ENCODE measurements around the gene RBM19.

The RBM19 gene

GRCh38 chr12:113868365-113868764, 97.8 kb downstream of the RBM19 start:
- Histone ChIP-seq H3K9ac (ENCODE audit: low read length) (no peak overlapping the region), H3K27me3 (ENCODE audit: control insufficient read depth, insufficient read depth, low read length) (no peaks in the 10 kb centered on the region), H3K4me1 (ENCODE audit: control insufficient read depth, low read depth, low read length) (peaks cover 5% of the 10 kb centered on the region), H3K36me3 (ENCODE audit: control insufficient read depth, low read depth, low read length) (no peaks in the 10 kb centered on the region), H3K27ac (ENCODE audit: low read length) (no peak overlapping the region), H3K4me3 (ENCODE audit: low read length) (no peak overlapping the region), H3K9me3 (ENCODE audit: control insufficient read depth, low read depth, low read length) (no peaks in the 10 kb centered on the region)

- no peaks in the 10 kb centered on the region for H3K36me3 ChIP-seq (ENCODE audit: control insufficient read depth, low read depth, low read length)
- H3K4me3 ChIP-seq (ENCODE audit: low read length), result no peak overlapping the region
- peaks cover 15% of the 10 kb centered on the region for H3K4me1 ChIP-seq (ENCODE audit: control insufficient read depth, low read depth, low read length)
- H3K27ac ChIP-seq (ENCODE audit: low read length), result no peak overlapping the region
- no peaks in the 10 kb centered on the region for H3K9me3 ChIP-seq (ENCODE audit: control insufficient read depth, low read depth, low read length)
- no peak overlapping the region for H3K9ac ChIP-seq (ENCODE audit: low read length)
- no peaks in the 10 kb centered on the region for H3K27me3 ChIP-seq (ENCODE audit: control insufficient read depth, insufficient read depth, low read length)
Measured at GRCh38 chr12:113867258-113867657, 98.9 kb downstream of the RBM19 start.

DNA sequence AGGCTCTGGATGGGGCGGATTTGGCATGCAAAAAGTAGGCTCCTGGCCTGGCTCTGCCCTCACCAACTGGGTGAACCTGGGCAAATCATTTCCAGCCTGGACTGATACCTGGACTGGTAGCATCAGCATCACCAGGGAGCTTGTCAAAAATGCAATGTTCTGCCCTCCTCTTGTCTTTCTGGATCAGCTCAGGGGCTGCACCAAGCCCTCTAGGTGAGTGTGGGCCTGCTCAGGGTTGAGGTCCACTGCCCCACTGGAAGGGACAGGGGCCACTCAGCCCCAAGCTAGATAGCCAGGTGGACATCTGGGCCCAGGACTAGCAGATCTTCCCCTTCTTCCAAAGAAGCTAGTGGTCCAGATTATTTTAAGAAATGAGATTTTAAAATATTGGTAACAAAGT, 99.6 kb downstream of the RBM19 start:
- Histone ChIP-seq H3K27ac (ENCODE audit: low read length) (no peak overlapping the region), H3K4me3 (ENCODE audit: low read length) (no peak overlapping the region), H3K36me3 (ENCODE audit: control insufficient read depth, low read depth, low read length) (no peaks in the 10 kb centered on the region), H3K27me3 (ENCODE audit: control insufficient read depth, insufficient read depth, low read length) (no peaks in the 10 kb centered on the region), H3K9me3 (ENCODE audit: control insufficient read depth, low read depth, low read length) (no peaks in the 10 kb centered on the region), H3K4me1 (ENCODE audit: control insufficient read depth, low read depth, low read length) (peaks cover 22% of the 10 kb centered on the region), H3K9ac (ENCODE audit: low read length) (no peak overlapping the region)

GRCh38 chr12:113863455-113863845, 102.7 kb downstream of the RBM19 start:
- no peak overlapping the region for H3K9ac ChIP-seq (ENCODE audit: low read length)
- no peaks in the 10 kb centered on the region for H3K27me3 ChIP-seq (ENCODE audit: control insufficient read depth, insufficient read depth, low read length)
- no peaks in the 10 kb centered on the region for H3K9me3 ChIP-seq (ENCODE audit: control insufficient read depth, low read depth, low read length)
- H3K36me3 ChIP-seq (ENCODE audit: control insufficient read depth, low read depth, low read length), result no peaks in the 10 kb centered on the region
- H3K4me1 ChIP-seq (ENCODE audit: control insufficient read depth, low read depth, low read length), result peaks cover 44% of the 10 kb centered on the region
- no peak overlapping the region for H3K4me3 ChIP-seq (ENCODE audit: low read length)
- H3K27ac ChIP-seq (ENCODE audit: low read length), result no peak overlapping the region

- Histone ChIP-seq H3K4me3 (ENCODE audit: low read length) (peak overlapping the region; percentile 24), H3K9me3 (ENCODE audit: control insufficient read depth, low read depth, low read length) (no peaks in the 10 kb centered on the region), H3K9ac (ENCODE audit: low read length) (peak overlapping the region; percentile 34), H3K4me1 (ENCODE audit: control insufficient read depth, low read depth, low read length) (peaks cover 44% of the 10 kb centered on the region), H3K36me3 (ENCODE audit: control insufficient read depth, low read depth, low read length) (no peaks in the 10 kb centered on the region), H3K27me3 (ENCODE audit: control insufficient read depth, insufficient read depth, low read length) (no peaks in the 10 kb centered on the region), H3K27ac (ENCODE audit: low read length) (peak overlapping the region; percentile 48)
Measured at GRCh38 chr12:113862590-113863454, 103.3 kb downstream of the RBM19 start.

GRCh38 chr12:113861708-113862312, 104.3 kb downstream of the RBM19 start:
- H3K4me3 ChIP-seq (ENCODE audit: low read length), result peak overlapping the region; percentile 24
- no peaks in the 10 kb centered on the region for H3K27me3 ChIP-seq (ENCODE audit: control insufficient read depth, insufficient read depth, low read length)
- peaks cover 44% of the 10 kb centered on the region for H3K4me1 ChIP-seq (ENCODE audit: control insufficient read depth, low read depth, low read length)
- peaks cover 10% of the 10 kb centered on the region for H3K36me3 ChIP-seq (ENCODE audit: control insufficient read depth, low read depth, low read length)
- H3K9ac ChIP-seq (ENCODE audit: low read length), result peak overlapping the region; percentile 34
- peak overlapping the region; percentile 48 for H3K27ac ChIP-seq (ENCODE audit: low read length)
- H3K9me3 ChIP-seq (ENCODE audit: control insufficient read depth, low read depth, low read length), result no peaks in the 10 kb centered on the region

GRCh38 chr12:113860950-113861349, 105.2 kb downstream of the RBM19 start:
- no peaks in the 10 kb centered on the region for H3K27me3 ChIP-seq (ENCODE audit: control insufficient read depth, insufficient read depth, low read length)
- peak overlapping the region; percentile 48 for H3K27ac ChIP-seq (ENCODE audit: low read length)
- peak overlapping the region; percentile 34 for H3K9ac ChIP-seq (ENCODE audit: low read length)
- H3K4me3 ChIP-seq (ENCODE audit: low read length), result no peak overlapping the region
- H3K9me3 ChIP-seq (ENCODE audit: control insufficient read depth, low read depth, low read length), result no peaks in the 10 kb centered on the region
- H3K36me3 ChIP-seq (ENCODE audit: control insufficient read depth, low read depth, low read length), result peaks cover 12% of the 10 kb centered on the region
- H3K4me1 ChIP-seq (ENCODE audit: control insufficient read depth, low read depth, low read length), result peaks cover 44% of the 10 kb centered on the region

- H3K4me1 ChIP-seq (ENCODE audit: control insufficient read depth, low read depth, low read length), result peaks cover 44% of the 10 kb centered on the region
- H3K9ac ChIP-seq (ENCODE audit: low read length), result no peak overlapping the region
- H3K27me3 ChIP-seq (ENCODE audit: control insufficient read depth, insufficient read depth, low read length), result no peaks in the 10 kb centered on the region
- H3K27ac ChIP-seq (ENCODE audit: low read length), result peak overlapping the region; percentile 48
- H3K36me3 ChIP-seq (ENCODE audit: control insufficient read depth, low read depth, low read length), result peaks cover 12% of the 10 kb centered on the region
- no peaks in the 10 kb centered on the region for H3K9me3 ChIP-seq (ENCODE audit: control insufficient read depth, low read depth, low read length)
- H3K4me3 ChIP-seq (ENCODE audit: low read length), result no peak overlapping the region
Measured at GRCh38 chr12:113860059-113860820, 105.9 kb downstream of the RBM19 start.

DNA sequence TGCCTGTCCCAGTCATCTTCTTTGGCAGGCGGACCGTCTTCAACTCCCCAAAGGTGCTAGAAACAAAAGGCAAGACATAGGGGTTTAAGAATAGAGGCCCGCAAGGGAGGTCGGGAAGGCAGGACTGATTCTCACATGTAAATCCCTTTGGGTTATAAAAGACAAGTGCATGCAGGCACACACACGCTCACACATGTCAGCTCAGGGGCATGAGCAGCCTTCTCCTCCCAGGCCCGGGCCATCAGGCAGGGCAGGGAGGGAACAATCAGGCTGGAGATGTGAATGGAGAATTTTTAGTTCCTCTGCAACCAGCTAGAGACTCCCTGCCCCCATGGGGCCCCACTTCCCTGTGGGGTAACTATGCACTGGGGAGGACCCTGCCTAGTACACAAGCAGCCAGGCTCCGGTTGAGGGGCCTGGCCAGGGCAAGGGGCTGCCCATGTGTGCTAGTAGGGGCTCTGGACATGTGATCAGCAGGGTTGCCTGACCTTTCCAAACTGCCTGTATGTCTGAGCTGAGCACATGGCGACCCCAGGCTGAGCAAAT, 107.2 kb downstream of the RBM19 start:
- Histone ChIP-seq H3K4me3 (ENCODE audit: low read length) (no peak overlapping the region), H3K27me3 (ENCODE audit: control insufficient read depth, insufficient read depth, low read length) (no peaks in the 10 kb centered on the region), H3K9me3 (ENCODE audit: control insufficient read depth, low read depth, low read length) (no peaks in the 10 kb centered on the region), H3K9ac (ENCODE audit: low read length) (no peak overlapping the region), H3K4me1 (ENCODE audit: control insufficient read depth, low read depth, low read length) (peaks cover 44% of the 10 kb centered on the region), H3K36me3 (ENCODE audit: control insufficient read depth, low read depth, low read length) (peaks cover 12% of the 10 kb centered on the region), H3K27ac (ENCODE audit: low read length) (no peak overlapping the region)

- H3K27me3 ChIP-seq (ENCODE audit: control insufficient read depth, insufficient read depth, low read length), result no peaks in the 10 kb centered on the region
- H3K9ac ChIP-seq (ENCODE audit: low read length), result no peak overlapping the region
- no peak overlapping the region for H3K4me3 ChIP-seq (ENCODE audit: low read length)
- H3K9me3 ChIP-seq (ENCODE audit: control insufficient read depth, low read depth, low read length), result no peaks in the 10 kb centered on the region
- peaks cover 30% of the 10 kb centered on the region for H3K4me1 ChIP-seq (ENCODE audit: control insufficient read depth, low read depth, low read length)
- H3K36me3 ChIP-seq (ENCODE audit: control insufficient read depth, low read depth, low read length), result peaks cover 12% of the 10 kb centered on the region
- no peak overlapping the region for H3K27ac ChIP-seq (ENCODE audit: low read length)
Measured at GRCh38 chr12:113857371-113857770, 108.8 kb downstream of the RBM19 start.

DNA sequence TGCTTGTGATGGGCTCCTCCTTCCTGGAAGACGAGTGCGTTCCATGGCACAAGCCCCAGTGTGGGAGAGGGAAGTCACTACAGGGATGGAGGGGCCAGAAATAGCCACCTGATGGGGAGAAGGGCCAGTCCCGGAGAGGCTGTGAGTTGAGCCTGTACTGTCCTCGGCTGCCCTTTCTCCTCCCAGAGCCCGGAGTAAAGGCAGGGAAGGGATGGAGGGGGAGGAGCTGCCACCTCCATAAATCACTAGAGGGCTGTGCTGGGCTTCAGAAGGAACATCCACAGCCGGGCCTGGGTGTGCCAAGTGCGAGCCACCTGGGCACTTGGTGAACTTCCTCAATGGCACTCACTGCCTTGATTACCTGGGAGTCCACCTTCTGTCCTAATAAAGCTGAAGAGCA, 110.1 kb downstream of the RBM19 start:
- Histone ChIP-seq H3K27ac (ENCODE audit: low read length) (no peak overlapping the region), H3K27me3 (ENCODE audit: control insufficient read depth, insufficient read depth, low read length) (no peaks in the 10 kb centered on the region), H3K9me3 (ENCODE audit: control insufficient read depth, low read depth, low read length) (no peaks in the 10 kb centered on the region), H3K4me1 (ENCODE audit: control insufficient read depth, low read depth, low read length) (peaks cover 17% of the 10 kb centered on the region), H3K4me3 (ENCODE audit: low read length) (no peak overlapping the region), H3K9ac (ENCODE audit: low read length) (no peak overlapping the region), H3K36me3 (ENCODE audit: control insufficient read depth, low read depth, low read length) (peaks cover 12% of the 10 kb centered on the region)
